NCI-H526 (cell line): ENCODE results near the gene CCNO.

Experiments used
- DNase-seq, 2 experiments: peaks; one replicate each; lab custom pipeline; 2025; lab: John Stamatoyannopoulos, UW

Gene CCNO

GRCh38 chr5:55222985-55223811, 10.2 kb downstream of the CCNO start:
- no peak for DNase-seq

- DNase-seq = no peak
These were observed 11.1 kb downstream of the CCNO start for GRCh38 chr5:55222092-55222984.

- DNase-seq = no peak
These were observed 12.8 kb downstream of the CCNO start for GRCh38 chr5:55220433-55221185.

GRCh38 chr5:55219770-55220169, 13.6 kb downstream of the CCNO start:
- no peak for DNase-seq

- DNase-seq = peak; percentile 70 to 86
These were observed 14.4 kb downstream of the CCNO start for GRCh38 chr5:55218967-55219366.

GRCh38 chr5:55211184-55211874, 22.1 kb downstream of the CCNO start:
- peak in 1 of 2 experiments; percentile 11 for DNase-seq

- no peak for DNase-seq
These were observed 28.4 kb downstream of the CCNO start for GRCh38 chr5:55205001-55205400.

GRCh38 chr5:55191165-55191564, 42.2 kb downstream of the CCNO start:
- no peak for DNase-seq

GRCh38 chr5:55188656-55189540, 44.5 kb downstream of the CCNO start:
- DNase-seq = peak; percentile 9 to 31

- peak in 1 of 2 experiments; percentile 47 for DNase-seq
These were observed 46.0 kb downstream of the CCNO start for GRCh38 chr5:55187370-55187769.
